PC-9 (cell line): Measurements from ENCODE around the gene FHL1. TPM values are rescaled to one million over a fixed set of nuclear protein-coding genes. Genes with fewer than 3 reads are reported as not detected.

Experiments used
- Bru-seq: library from RNA; stranded (reverse); fragments of 400-500 nt; gene quantifications from one replicate; lab custom pipeline; 2021; lab: Mats Ljungman, UMichigan
- BruChase-seq, 2 experiments: library from RNA; stranded (reverse); fragments of 400-500 nt; gene quantifications; one replicate each; lab custom pipeline; 2021; lab: Mats Ljungman, UMichigan
- BruUV-seq: library from RNA; stranded (reverse); fragments of 400-500 nt; replicated peaks from 2 replicates; lab custom pipeline; 2021; lab: Mats Ljungman, UMichigan
- CTCF ChIA-PET: fragments of 300-600 bp; sonication (Branson Sonifier 250); formaldehyde crosslinking; loops from one replicate; lab custom pipeline; 2022; ENCODE audit warnings: antibody characterized with exemption; lab: Charles Lee
- POLR2A ChIA-PET: fragments of 300-600 bp; sonication (Branson Sonifier 250); formaldehyde crosslinking; loops from one replicate; lab custom pipeline; 2022; ENCODE audit warnings: antibody characterized with exemption; ENCODE audit not compliant: unreplicated experiment; lab: Charles Lee
- DNase-seq, 2 experiments: peaks; one replicate each; pipeline versions ENCODE4 v3.0.0 to v3.0.0-alpha.2; 2015 to 2022; ENCODE audit warnings: mixed read lengths in 1 of 2
- H2AFZ ChIP-seq: fragments of 200-600 bp; sonication (generic); 2 replicates; pipeline ENCODE4 v1.8.1; 2017; ENCODE audit warnings: antibody characterized with exemption
- H3F3A ChIP-seq: fragments of 200-600 bp; sonication (generic); 2 replicates; pipeline ENCODE4 v1.8.1; 2017; ENCODE audit warnings: antibody characterized with exemption, mild to moderate bottlenecking, low read depth; ENCODE audit not compliant: insufficient read depth
- H3K27ac ChIP-seq: fragments of 200-600 bp; sonication (generic); 2 replicates; pipeline ENCODE4 v1.6.1; 2016; ENCODE audit warnings: mixed run types
- H3K27me3 ChIP-seq: fragments of 200-600 bp; sonication (generic); 2 replicates; pipeline ENCODE4 v1.6.1; 2016; ENCODE audit warnings: low read depth, mixed run types; ENCODE audit not compliant: insufficient read depth
- H3K36me3 ChIP-seq: fragments of 200-600 bp; sonication (generic); 2 replicates; pipeline ENCODE4 v1.6.1; 2016; ENCODE audit warnings: low read depth, mixed run types
- H3K4me1 ChIP-seq: fragments of 200-600 bp; sonication (generic); replicated peaks from 2 replicates; pipeline ENCODE4 v1.6.1; 2016; ENCODE audit warnings: mixed run types; ENCODE audit not compliant: insufficient read depth
- H3K4me2 ChIP-seq: fragments of 200-600 bp; sonication (generic); 2 replicates; pipeline ENCODE4 v1.6.1; 2017; ENCODE audit warnings: mixed run types
- H3K4me3 ChIP-seq: fragments of 200-600 bp; sonication (generic); 2 replicates; pipeline ENCODE4 v1.6.1; 2016; ENCODE audit warnings: mixed run types
- H3K79me2 ChIP-seq: fragments of 200-600 bp; sonication (generic); 2 replicates; pipeline ENCODE4 v1.6.1; 2017; ENCODE audit warnings: low read depth, mixed run types
- H3K9me2 ChIP-seq: fragments of 200-600 bp; sonication (generic); 2 replicates; pipeline ENCODE4 v1.8.1; 2017; ENCODE audit warnings: mild to moderate bottlenecking; ENCODE audit not compliant: insufficient read depth
- H3K9me3 ChIP-seq: fragments of 200-600 bp; sonication (generic); 2 replicates; pipeline ENCODE4 v1.8.1; 2016; ENCODE audit warnings: low read depth; ENCODE audit not compliant: insufficient read depth
- H4K20me1 ChIP-seq: fragments of 200-600 bp; sonication (generic); 2 replicates; pipeline ENCODE4 v1.8.1; 2017; ENCODE audit not compliant: insufficient read depth
- CTCF ChIP-seq: fragments of 200-600 bp; sonication (generic); conservative IDR thresholded peaks from 2 replicates; pipeline ENCODE4 v1.6.1; 2017; ENCODE audit warnings: mixed run types, antibody characterized with exemption, mild to moderate bottlenecking, moderate library complexity
- EZH2 ChIP-seq: fragments of 200-600 bp; sonication (generic); IDR thresholded peaks from 2 replicates; pipeline ENCODE4 v1.8.0; 2017; ENCODE audit warnings: antibody characterized with exemption, low read depth
- intact Hi-C: fragments of 100-400 bp; cut with micrococcal nuclease; formaldehyde crosslinking; loops from one replicate; pipeline ENCODE4 v1.10.0; 2022; ENCODE audit not compliant: unreplicated experiment
- long read RNA-seq: library from polyadenylated mRNA; stranded (forward); transcript quantifications from one replicate; pipeline ENCODE4 v2.0.0, GENCODE V29; 2022
- total RNA-seq: library from RNA; stranded (reverse); gene quantifications from 2 replicates; pipeline ENCODE4 v1.2.3, GENCODE V29; 2021

FHL1 gene
- total RNA-seq (0.65 and 1.7 TPM in 2 replicates), Bru-seq, nascent RNA (percentile 14 among the genes with signal in this experiment), BruChase-seq, experiment 1, labeled RNA remaining after a 2-hour chase (percentile 17 among the genes with signal in this experiment), BruChase-seq, experiment 2, labeled RNA remaining after a 6-hour chase (percentile 18 among the genes with signal in this experiment)
- long read RNA-seq, partial matches to known transcripts = 0 of 3 reads
- long read RNA-seq, other reads (novel, unspliced or antisense) = 0 of 3 reads

- POLR2A ChIA-PET = no interaction called here
- Histone ChIP-seq H3K4me2 (no peak within 1 kb of the TSS), H3K4me3 (no peak within 1 kb of the TSS), H2AFZ (no peak within 1 kb of the TSS), H3K36me3 (no peaks in the 10 kb centered on the region), H3K9me3 (no peaks in the 10 kb centered on the region), H3K79me2 (no peaks in the 10 kb centered on the region), H4K20me1 (no peaks in the 10 kb centered on the region), H3K4me1 (no peaks in the 10 kb centered on the region), H3K9me2 (no peaks in the 10 kb centered on the region), H3F3A (no peaks in the 10 kb centered on the region), H3K27ac (no peak within 1 kb of the TSS), H3K27me3 (no peaks in the 10 kb centered on the region)
- intact Hi-C loops = no loop called here
- DNase-seq = no peak
- TF ChIP-seq CTCF (no peak), EZH2 (no peak)
- no TSS peak for BruUV-seq
- CTCF ChIA-PET = no interaction called here
Measured at GRCh38 chrX:136147315-136147901, at the start of gene FHL1. FHL1 (plus strand) TSS chrX:136147533.

DNA sequence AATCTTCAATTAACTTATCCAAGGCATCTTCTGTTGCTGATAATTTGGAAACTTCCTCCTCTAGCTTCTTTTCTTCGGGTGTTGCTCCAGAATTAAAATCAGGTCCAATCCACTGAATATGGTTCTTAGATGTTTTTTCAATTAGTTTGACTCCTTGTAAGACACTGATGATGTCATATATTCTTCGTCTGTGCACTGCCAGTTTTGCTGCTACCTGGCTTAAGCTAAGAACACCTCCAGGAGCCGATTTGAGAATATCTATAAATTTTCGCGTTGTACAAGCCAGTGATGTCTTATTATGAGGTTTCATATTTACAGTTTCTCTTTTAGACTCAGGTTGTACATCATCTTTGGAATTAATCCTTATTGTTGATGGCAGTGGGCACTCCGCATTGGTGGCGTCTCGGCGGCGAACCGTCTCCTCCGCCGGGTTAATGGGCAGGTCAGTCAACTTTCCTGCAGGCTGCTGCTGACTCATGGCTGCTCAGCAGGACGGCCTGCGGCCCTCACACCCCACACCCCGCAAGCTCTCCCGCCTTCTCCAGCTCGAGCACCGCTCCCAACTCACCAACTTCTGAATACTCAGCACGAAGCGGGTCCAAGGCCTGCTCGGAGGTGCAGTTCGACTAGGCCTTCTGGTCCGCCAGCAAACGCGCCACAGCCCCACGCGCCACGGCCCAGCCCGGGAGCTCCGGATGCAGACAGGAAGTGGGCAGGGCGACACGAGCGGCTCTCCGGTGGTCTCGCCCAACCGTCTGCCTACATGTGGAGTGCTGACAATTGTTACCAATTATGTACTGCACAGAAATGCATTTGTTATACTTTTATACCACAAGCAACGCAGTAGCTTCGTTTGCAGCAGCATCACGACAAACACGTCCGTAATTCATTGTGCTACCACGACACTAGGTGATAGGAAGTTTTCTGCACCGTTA is 49.2 kb upstream of the FHL1 start:
- Histone ChIP-seq H3K4me3 (no peak overlapping the region), H2AFZ (no peak overlapping the region), H3F3A (no peaks in the 10 kb centered on the region), H3K4me2 (no peak overlapping the region), H3K36me3 (no peaks in the 10 kb centered on the region), H4K20me1 (no peaks in the 10 kb centered on the region), H3K79me2 (no peaks in the 10 kb centered on the region), H3K27ac (no peak overlapping the region), H3K27me3 (no peaks in the 10 kb centered on the region), H3K9me3 (0 out of 2 replicates have a peak, but pooled peaks cover 4% of the 10 kb centered on the region), H3K9me2 (no peaks in the 10 kb centered on the region), H3K4me1 (no peaks in the 10 kb centered on the region)
- ChIA-PET POLR2A (no interaction called here), CTCF (no interaction called here)
- no peak for DNase-seq
- intact Hi-C loops = no loop called here
- BruUV-seq = no TSS peak
- no peak for TF ChIP-seq EZH2
- no peak for TF ChIP-seq CTCF

DNA sequence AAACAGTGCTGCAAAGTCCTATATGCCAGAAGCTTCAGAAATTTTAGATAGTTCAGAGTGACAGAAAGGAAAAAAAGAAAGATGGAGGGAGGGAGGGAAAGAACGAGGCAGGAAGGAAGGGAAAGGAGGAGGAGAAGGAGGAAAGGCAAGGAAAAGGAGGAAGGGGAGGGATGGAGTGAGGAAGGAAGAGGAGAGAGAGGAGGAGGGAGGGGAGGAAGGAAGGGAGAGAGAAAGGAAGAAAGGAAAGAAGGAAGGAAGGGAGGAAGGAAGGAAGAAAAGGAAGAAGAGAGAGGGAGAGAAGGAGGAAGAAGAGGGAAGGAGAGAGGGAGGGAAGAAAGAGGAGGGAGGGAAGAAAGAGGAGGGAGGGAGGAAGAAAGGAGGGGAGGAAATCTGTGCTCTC is 42.4 kb upstream of the FHL1 start:
- BruUV-seq = no TSS peak
- Histone ChIP-seq H3K9me3 (no peaks in the 10 kb centered on the region; the same call in 1 of the 2 replicates), H3K79me2 (no peaks in the 10 kb centered on the region), H3K27me3 (no peaks in the 10 kb centered on the region), H3K4me1 (no peaks in the 10 kb centered on the region), H3K4me2 (no peak overlapping the region), H3K9me2 (no peaks in the 10 kb centered on the region), H3K4me3 (no peak overlapping the region), H3K36me3 (no peaks in the 10 kb centered on the region), H2AFZ (no peak overlapping the region), H3F3A (no peaks in the 10 kb centered on the region), H4K20me1 (no peaks in the 10 kb centered on the region), H3K27ac (no peak overlapping the region)
- intact Hi-C loops = no loop called here
- no peak for DNase-seq
- TF ChIP-seq CTCF (no peak), EZH2 (no peak)
- ChIA-PET POLR2A (no interaction called here), CTCF (interaction anchor here (0.8 kb wide), 1 partner anchor 162 kb away, joined by 3 read pairs; no protein-coding TSS in a partner anchor)
